GM10847 (cell line): ENCODE data around the gene SLC16A13.
A peak's percentile ranks its signal among the peaks of the same experiment; 100 is the strongest.

ENCODE experiments used
- POLR2A ChIP-seq: IDR thresholded peaks from 2 replicates; pipeline ENCODE4 v1.6.1; 2011; ENCODE audit not compliant: insufficient read length; ENCODE audit errors: extremely low read depth

The SLC16A13 gene

GRCh38 chr17:7019839-7020519, 15.8 kb upstream of the SLC16A13 start:
- no peak for TF ChIP-seq POLR2A

- TF ChIP-seq POLR2A, result no peak
Observed at GRCh38 chr17:7020894-7021664, 14.7 kb upstream of the SLC16A13 start.

GRCh38 chr17:7021993-7022778, 13.6 kb upstream of the SLC16A13 start:
- peak; percentile 18 for TF ChIP-seq POLR2A

GRCh38 chr17:7022781-7023571, 12.8 kb upstream of the SLC16A13 start, which contains the start of gene BCL6B:
BCL6B (plus strand) TSS chr17:7023050; CDS start chr17:7023672, 622 bp downstream.
- no peak for TF ChIP-seq POLR2A

- no peak for TF ChIP-seq POLR2A
Observed at GRCh38 chr17:7023576-7024401, 12.0 kb upstream of the SLC16A13 start.

GRCh38 chr17:7024402-7024785, 11.4 kb upstream of the SLC16A13 start:
- TF ChIP-seq POLR2A, result no peak

GRCh38 chr17:7025245-7025644, 10.6 kb upstream of the SLC16A13 start:
- TF ChIP-seq POLR2A, result no peak

- TF ChIP-seq POLR2A, result no peak
Observed at GRCh38 chr17:7026471-7027115, 9.2 kb upstream of the SLC16A13 start.

- no peak for TF ChIP-seq POLR2A
Observed at GRCh38 chr17:7027335-7027734, 8.5 kb upstream of the SLC16A13 start.

GRCh38 chr17:7029096-7029495, 6.7 kb upstream of the SLC16A13 start:
- TF ChIP-seq POLR2A, result no peak

- no peak for TF ChIP-seq POLR2A
Observed at GRCh38 chr17:7029659-7030058, 6.2 kb upstream of the SLC16A13 start.

- TF ChIP-seq POLR2A, result no peak
Observed at GRCh38 chr17:7034955-7035590, 742 bp upstream of the SLC16A13 start.
